ENCODE results near the gene KNL1.
"Not testable (repeated sequence)": the region's sequence is repeated elsewhere in the genome, so short reads cannot be mapped to it uniquely, and the experiment has no call there.

Gene KNL1

DNA sequence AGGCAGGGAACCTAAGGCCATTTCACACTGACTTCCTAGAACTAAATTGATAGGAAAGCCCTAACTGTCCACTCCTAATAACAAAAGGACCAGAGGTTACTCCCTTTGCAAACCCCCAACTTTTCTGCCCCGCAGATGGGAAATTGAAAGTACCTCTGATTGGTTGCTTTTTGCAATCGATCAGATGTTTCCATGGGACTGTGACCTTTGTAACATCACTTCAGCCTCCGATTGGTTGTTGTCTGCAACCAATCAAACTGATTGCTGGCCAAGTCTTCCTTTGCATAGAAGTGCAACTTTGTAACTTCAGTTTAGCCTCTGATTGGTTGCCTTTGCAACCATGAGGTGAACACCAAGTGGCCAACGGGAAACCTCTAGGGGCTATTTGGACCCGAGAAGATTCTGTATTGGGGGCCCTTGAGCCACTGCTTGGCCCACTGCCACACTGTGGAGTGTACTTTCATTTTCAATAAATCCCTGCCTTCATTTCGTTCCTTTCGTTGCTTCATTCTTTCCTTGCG lies 11.3 kb upstream of the KNL1 start:
- no peak for DNase-seq

DNA sequence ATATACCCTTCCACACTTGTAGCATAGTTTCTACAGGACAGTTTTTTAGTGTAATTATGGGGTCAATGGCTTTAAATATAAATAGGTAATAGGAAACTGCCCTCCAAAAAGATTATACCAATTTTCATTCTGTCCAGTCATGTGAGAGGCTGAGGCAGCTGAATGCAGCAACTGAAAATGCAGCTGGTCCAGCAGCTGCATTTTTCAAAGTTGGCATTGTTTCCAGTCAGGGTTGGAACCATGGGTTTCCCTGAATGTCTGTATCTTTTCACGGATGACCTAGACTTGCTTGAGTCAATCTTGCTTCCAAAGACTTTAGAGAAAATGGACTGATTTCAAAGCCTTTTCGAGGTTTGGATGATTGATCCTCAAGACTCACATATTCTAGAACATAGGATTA lies 9.9 kb upstream of the KNL1 start:
- no peak for DNase-seq

DNA sequence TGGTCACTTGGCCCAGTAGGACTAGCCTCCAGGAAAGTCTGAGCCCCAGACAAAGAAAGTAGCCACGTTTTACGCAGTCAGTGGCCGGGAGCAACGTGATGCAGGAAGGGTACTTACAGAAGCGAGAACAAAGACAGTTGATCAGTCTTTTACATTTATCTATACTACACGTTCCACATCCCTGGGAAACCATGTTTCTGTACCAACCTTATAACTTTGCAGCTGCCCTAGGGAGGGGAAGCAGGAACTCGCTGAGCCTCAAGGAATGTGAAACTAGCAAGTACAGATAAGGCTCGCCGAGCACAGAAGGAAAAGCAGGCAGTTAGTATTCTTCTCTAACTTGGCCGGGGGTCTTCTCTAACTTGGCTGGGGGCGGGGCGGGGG lies 3.4 kb upstream of the KNL1 start:
- DNase-seq, result no peak

DNA sequence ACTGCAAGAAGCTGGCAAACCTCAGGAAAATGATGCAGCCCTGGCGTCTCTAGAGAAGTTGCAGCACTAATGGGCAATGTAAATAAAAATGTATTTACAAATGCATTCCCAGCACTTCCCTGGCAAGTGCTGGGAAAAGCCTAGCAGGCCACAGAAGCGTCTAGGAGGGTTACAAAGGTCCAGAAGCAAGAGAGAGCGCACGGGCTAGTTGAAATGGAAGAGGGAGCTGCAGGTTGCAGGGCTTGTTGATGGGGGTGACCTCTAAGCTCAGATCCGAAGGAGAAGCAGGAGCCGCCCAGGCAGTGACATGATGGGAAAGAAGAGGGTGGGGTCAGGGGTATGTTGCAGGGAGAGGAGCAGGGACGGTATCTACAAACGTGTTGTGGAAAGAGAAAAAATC lies 2.7 kb upstream of the KNL1 start:
- DNase-seq, result no peak

DNA sequence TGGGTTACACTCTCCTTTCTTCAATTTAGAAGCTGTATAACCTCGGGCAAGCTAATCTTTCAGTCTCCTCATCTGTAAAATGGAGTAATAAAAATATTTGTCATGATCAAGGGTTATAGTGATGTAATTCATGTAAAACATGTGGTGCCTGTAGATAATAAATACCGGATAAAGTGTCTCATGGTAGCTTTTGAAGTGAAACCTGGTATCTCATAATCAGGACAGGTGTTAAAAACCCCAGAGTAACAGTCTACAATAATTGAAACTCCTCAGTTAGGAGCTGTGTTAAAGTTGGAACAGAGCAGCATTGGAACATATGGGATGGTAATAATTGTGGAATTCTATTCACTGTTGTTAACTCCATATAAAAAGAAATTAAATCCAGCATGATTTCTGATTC lies 884 bp upstream of the KNL1 start:
- no peak for DNase-seq

DNA sequence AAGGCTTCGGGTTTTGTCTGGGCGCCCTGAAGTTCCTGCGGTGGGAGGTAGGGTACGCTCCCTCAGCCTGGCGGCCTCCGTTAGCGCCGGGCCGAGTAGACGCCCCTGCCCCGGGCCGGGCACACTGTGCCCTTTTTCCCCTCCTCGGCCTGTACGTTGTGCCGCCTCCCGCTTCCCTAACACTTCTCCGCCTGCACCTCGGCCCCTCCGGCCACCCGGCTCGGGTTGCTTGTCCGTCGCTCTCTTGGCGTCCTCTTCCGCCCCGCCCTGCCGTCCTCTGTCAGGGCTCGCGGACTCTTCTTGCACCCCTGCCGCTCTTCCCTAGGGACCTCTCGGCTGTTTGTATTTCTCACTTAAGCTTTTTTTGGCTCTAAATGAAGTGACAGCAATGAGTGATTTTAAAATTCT lies 384 bp downstream of the KNL1 start:
- peak; percentile 67 for DNase-seq

DNA sequence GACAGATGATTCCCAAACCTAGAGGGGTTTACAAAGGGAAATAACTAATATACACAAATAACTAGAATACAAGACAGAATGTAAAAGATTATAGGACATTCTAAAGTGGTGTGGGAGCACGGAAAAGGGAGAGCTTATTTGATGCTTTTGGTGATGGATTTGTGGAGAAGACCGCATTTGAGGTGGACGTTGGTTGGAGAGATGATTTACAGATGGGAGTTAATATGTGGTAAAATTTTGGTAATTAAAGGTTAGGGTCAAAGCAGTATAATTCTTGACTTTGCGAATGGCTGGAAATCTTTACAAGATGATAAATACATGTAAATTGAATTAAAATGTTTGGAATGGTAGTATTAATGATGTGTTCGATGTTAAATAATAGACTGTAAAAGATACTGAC lies 1.2 kb downstream of the KNL1 start:
- DNase-seq, result no peak

DNA sequence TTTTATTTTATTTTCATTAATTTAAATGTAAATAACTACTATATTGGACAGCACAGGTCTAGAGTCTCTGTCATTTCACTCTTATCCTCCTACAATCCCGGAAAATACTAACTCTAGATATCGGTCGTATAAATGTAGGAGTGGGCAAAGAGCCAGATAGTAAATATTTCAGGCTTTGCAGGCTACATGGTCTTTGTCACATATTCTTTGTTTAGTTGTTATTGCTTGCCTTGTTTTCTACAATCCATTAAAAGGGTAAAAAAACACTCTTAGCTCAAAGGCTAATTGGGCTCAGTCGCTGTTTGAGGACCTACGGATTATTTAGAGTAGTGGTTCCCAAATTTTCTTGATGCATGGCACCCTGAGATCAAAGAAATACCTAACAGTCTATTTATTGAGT lies 1.7 kb downstream of the KNL1 start:
- DNase-seq, result no peak

DNA sequence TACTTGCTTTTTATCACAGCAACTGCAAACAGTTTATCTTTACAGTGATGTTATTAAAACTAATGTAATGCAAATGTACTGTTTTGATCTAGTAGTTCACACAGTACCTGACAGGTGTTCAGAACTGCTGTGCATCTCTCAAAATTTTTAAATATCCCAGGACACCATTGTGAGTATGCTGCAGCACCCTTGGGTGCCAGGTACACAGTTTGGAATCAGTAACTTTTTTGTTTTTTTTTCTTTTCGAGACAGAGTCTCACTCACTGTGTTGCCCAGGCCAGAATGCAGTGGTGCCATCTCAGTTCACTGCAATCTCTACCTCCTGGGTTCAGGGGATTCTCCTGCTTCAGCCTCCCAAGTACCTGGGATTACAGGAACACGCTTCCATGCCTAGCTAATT lies 3.0 kb downstream of the KNL1 start:
- no peak for DNase-seq

DNA sequence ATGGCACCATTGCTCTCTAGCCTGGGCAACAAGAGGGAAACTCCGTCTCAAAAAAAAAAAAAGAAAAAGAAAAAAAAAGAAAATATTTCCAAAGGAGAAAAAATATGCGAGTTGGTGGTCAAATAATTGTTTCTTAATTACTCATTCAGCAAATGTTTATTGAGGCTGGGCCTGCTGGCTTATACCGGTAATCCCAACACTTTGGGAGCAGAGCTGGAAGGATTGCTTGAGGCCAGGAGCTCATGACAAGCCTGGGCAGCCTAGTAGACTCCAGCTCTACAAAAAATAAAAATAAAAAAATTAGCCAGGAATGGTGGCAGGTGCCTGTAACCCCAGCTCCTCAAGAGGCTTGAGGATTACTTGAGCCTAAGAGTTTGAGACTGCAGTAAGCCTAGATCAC lies 4.1 kb downstream of the KNL1 start:
- DNase-seq, result no peak

DNA sequence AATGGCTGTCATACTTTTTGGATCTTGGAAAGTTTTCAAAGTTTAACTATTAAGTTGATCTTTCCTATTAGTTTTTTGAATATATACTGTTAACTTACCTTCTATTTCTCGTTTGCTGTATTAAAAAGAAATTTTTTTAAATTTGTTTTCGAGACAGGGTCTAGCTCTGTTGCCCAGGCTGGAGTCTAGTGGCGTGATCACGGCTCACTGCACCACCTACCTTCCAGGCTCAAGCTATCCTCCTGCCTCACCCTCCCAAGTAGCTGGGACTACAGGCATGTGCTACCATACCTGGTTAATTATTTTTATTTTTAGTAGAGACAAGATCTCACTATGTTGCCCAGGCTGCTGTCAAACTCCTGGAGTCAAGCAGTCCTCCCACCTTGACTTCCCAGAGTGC lies 4.6 kb downstream of the KNL1 start:
- DNase-seq, result no peak

DNA sequence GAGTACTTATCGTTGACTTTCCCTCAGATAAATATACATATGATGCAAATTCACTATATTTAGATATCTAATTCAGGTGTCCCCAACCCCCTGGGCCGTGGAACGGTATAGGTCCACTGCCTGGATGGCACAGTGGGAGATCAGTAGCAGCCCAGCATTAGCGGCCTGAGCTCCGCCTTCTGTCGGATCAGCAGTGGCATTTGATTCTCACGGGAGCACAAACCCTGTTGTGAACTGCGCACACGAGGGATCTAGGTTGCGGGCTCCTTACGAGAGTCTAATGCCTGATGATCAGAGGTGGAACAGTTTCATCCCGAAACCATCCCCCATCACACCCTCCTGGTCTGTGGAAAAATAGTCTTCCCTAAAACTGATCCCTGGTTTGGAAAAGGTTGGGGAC lies 6.9 kb downstream of the KNL1 start:
- no peak for DNase-seq

DNA sequence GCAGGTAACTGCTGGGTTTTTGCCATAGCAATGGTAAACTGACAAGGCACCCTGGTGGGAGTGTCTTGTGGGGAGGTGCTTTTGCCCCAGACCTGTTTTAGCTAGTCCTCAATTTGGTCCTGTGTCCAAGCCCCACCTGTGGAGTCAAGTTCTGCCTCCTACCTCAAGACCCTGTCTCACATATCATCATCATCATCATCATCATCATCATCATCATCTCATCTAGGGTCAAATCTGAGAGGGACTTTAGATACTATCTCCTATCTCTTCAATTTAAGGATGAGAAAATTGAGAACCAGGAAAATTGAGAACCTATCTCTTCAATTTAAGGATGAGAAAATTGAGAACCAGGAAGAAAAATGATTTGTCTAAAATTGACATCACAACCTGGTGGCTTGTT lies 9.9 kb downstream of the KNL1 start:
- no peak for DNase-seq

DNA sequence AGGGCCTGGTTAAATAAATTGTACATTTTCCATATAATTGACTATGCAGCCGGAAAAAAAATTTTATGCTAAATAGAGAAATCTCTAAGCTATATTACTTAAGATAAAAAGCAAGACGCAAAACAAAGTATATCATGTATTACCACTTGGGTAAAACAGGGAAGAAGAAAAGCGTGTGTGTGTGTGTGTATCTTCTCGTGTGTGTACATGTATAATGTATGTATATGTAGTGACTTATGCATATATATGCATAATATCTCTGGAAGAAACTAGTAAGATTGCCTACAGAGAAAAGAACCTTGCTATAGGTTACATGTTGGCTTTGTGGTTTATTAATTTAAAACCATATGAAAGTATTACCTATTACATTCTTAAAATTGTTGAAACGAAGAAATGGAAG lies 19.0 kb downstream of the KNL1 start:
- no peak for DNase-seq

DNA sequence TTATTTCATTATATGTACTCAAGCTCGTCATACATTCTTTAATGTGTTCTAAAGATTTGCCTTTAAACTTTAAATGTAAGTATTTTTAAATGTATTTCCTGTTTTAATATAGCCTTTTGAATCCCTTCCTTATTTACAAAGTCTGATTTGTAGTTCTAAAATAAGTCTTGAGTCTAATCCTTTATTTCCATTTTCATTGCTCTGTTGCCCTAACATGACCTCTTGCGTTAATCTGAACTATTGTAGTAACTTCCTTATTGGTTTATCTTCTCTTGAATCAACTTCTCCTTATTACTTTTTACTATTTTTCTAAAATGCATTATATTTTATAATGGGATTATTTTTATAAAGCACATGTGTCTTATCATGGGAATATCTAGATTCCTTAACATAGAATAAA lies 24.0 kb downstream of the KNL1 start:
- no peak for DNase-seq

DNA sequence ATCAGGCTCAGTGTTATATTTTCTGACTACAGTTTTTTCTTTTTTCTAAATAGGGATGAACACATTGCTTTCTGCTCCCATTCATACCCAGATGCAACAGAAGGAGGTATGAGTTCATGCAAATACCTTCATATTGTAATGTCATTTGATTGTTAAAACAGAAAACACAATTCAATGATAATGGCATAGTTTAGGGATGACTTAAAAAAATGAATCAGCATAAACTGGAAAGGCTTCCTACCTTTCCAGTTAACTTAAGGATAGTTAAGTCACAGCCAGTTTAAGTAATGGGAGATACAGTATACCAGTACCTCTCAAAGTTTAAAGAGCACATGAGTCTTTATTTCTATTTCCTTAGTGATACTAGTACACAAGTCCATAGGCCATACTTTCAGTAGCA lies 24.9 kb downstream of the KNL1 start:
- DNase-seq, result no peak

DNA sequence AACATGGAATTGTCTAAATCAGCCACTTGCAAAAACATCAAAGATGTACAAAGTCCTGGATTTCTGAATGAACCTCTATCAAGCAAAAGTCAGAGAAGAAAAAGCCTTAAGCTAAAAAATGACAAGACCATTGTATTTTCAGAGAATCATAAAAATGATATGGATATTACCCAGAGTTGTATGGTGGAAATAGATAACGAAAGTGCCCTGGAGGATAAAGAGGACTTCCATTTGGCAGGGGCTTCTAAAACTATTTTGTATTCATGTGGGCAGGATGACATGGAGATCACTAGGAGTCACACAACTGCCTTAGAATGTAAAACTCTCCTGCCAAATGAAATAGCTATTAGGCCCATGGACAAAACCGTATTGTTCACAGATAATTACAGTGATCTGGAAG lies 29.3 kb downstream of the KNL1 start:
- DNase-seq, result no peak

DNA sequence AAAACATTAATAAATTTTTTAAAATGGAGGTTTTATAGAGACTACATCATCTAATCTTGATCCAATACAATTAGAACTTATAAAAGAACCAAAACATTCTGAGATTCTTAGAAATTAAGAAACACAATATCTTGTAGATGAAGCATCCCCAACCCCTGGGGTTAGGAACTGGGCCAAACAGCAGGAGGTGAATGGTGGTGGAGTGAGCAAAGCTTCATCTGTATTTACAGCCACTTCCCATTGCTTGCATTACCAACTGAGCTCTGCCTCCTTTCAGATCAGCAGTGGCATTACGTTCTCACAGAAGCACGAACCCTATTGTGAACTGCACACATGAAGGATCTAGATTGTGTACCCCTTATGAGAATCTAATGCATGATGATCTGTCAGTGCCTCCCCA lies 36.3 kb downstream of the KNL1 start:
- DNase-seq, result no peak

DNA sequence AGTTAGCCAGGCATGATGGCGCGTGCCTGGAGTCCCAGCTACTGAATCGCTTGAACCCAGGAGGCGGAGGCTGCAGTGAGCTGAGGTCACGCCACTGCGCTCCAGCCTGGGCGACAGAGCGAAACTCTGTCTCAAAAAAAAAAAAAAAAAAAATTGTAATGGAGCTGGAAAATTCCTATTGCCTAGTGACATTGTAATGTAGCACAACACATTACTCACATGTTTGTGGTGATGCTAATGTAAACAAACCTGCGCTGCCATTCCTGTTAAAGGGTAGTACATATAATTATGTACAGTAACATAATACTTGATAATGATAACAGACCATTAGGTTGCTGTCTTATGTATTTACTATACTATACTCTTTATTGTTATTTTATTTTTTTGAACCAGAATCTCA lies 39.1 kb downstream of the KNL1 start:
- no peak for DNase-seq

DNA sequence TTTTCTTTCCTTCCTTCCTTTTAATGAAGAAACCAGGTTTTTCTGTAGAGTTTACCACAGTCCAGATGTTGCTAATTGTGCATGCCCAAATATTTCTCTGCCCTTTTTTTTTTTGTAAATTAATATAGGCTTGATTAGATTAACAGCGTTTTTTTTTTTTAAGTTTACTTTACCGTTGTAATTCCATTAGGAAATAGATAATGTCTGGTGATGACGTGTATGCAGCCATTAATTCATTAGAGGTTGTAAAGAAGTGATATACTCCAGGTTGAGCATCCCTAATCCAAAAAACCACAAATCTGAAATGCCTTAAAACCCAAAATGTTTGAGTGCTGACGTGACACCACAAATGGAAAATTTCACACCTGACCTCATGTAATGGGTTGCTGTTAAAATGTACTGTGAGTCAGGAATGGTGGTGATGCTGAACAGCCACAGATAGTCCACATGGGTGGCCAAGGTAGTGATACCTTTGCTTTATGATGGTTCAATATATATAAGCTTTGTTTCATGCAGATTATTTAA lies 43.2 kb downstream of the KNL1 start:
- DNase-seq, result no peak

DNA sequence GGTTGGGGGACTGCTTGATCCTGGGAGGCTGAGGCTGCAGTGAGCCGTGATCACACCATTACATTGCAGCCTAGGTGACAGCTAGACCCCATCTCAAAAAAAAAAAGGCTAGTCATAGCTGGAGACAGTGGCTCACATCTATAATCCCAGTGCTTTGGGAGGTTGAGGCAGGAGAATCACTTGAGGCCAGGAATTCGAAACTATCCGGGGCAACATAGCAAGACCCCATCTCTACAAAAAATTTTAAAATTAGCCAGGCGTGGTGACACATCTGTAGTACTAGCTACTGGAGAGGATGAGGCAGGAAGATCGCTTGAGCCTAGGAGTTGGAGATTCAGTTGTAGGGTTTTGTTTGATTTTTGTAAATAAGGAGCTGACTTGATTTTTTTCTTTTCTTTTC lies 45.6 kb downstream of the KNL1 start:
- no peak for DNase-seq

DNA sequence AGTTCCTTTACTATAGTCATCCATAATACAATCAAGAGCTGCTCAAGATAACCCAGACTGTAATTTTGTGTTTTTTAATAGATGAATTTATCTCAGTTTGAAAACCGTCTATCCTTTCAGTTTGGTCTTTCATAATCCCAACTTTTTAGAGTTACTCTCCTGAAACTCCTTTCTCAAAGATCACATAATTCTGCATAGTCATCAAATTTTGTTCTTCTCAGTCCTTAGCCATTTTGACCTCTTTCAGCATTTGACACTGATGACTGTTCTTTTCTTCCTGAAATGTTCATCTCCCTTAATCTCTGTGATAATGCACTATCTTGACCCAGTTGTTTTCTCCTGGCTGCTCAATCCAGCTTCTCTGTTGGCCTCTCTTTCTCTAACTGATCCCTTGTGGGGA lies 53.5 kb downstream of the KNL1 start:
- DNase-seq, result no peak

DNA sequence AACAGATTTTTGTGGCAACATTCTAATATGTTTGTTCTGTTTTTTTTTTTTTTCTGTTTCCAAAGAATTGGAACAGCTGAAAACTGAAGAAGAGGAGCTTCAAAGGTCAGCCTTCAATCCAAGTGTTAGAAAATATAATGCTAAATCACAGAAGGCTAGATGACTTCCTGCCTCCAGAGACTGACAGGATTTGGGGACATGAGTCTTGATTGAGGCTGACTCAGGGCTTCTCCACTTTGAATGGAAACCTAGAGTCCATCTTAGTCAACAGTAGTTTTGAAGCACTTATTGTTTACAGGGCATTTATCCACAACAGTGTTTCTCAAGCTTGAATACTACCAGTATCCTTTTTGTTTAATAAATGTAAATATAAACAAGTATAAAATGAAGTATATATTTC lies 56.4 kb downstream of the KNL1 start:
- no peak for DNase-seq

DNA sequence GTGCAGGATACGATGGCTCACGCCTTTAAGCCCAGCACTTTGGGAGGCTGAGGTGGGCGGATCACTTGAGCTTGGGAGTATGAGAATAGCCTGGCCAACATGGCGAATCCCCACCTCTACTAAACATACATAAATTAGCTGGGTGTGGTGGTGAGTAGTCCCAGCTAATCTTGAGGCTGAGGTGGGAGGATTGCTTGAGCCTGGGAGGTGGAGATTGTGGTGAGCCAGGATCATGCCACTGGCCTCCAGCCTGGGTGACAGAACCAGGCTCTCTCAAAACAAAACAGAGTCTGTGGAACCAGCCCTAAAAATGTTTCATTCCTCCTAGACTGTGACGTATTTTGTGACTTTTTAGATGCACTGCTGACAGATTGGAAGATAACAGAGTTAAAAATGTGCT lies 66.6 kb downstream of the KNL1 start:
- DNase-seq, result peak; percentile 30

DNA sequence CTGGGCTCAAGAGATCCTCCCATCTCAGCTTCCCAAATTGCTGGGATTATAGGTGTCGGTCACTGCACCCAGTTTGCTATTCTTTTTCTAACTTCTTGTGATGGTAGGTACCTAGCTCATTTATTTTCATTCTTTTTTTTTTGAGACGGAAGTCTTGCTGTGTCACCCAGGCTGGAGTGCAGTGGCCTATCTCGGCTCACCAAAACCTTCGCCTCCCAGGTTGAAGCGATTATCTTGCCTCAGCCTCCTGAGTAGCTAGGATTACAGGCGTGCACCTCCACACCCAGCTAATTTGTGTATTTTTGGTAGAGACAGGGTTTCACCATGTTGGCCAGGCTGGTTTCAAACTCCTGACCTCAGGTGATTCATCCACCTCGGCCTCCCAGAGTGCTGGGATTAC lies 70.9 kb downstream of the KNL1 start:
- DNase-seq, result no peak

DNA sequence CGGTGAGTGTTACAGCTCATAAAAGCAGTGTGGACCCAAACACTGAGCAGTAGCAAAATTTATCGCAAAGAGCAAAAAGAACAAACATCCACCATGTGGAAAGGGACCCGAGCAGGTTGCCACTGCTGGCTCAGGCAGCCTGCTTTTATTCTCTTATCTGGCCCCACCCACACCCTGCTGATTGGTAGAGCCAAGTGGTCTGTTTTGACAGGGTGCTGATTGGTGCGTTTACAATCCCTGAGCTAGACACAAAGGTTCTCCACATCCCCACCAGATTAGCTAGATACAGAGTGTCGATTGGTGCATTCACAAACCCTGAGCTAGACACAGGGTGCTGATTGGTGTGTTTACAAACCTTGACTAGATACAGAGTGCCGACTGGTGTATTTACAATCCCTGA lies 82.2 kb downstream of the KNL1 start:
- not testable (repeated sequence) for DNase-seq
